Superior temporal gyrus (tissue), 1 donor: Measurements from ENCODE around the gene NKPD1.

Experiments
- DNase-seq: peaks from one replicate; pipeline ENCODE4 v3.0.0-alpha.2; 2016; ENCODE audit errors: extremely low spot score

Gene NKPD1

GRCh38 chr19:45140533-45140932 lies 20.2 kb downstream of the NKPD1 start:
- no peak for DNase-seq

- no peak for DNase-seq
Observed at GRCh38 chr19:45140144-45140503, 20.7 kb downstream of the NKPD1 start.

GRCh38 chr19:45139286-45140143 lies 21.3 kb downstream of the NKPD1 start:
- no peak for DNase-seq

- DNase-seq: no peak
Observed at GRCh38 chr19:45138303-45138751, 22.5 kb downstream of the NKPD1 start.

- peak; percentile 47 for DNase-seq
Observed at GRCh38 chr19:45137179-45137761, 23.5 kb downstream of the NKPD1 start.

GRCh38 chr19:45136507-45137178 lies 24.1 kb downstream of the NKPD1 start:
- no peak for DNase-seq

- no peak for DNase-seq
Observed at GRCh38 chr19:45135176-45135885, 25.5 kb downstream of the NKPD1 start.

- DNase-seq: no peak
Observed at GRCh38 chr19:45133661-45134060, 27.1 kb downstream of the NKPD1 start.

- peak; percentile 53 for DNase-seq
Observed at GRCh38 chr19:45130888-45131615, 29.7 kb downstream of the NKPD1 start.

- no peak for DNase-seq
Observed at GRCh38 chr19:45130236-45130635, 30.5 kb downstream of the NKPD1 start.

GRCh38 chr19:45128806-45129205 lies 32.0 kb downstream of the NKPD1 start:
- DNase-seq: no peak

GRCh38 chr19:45128146-45128545 lies 32.6 kb downstream of the NKPD1 start:
- DNase-seq: no peak

GRCh38 chr19:45126654-45127053 lies 34.1 kb downstream of the NKPD1 start:
- no peak for DNase-seq

GRCh38 chr19:45125975-45126493 lies 34.7 kb downstream of the NKPD1 start:
- DNase-seq: peak; percentile 57

- DNase-seq: no peak
Observed at GRCh38 chr19:45125360-45125759, 35.4 kb downstream of the NKPD1 start.

- DNase-seq: no peak
Observed at GRCh38 chr19:45124021-45124420, 36.8 kb downstream of the NKPD1 start.

- DNase-seq: no peak
Observed at GRCh38 chr19:45123440-45123850, 37.3 kb downstream of the NKPD1 start.

GRCh38 chr19:45122832-45123231 lies 38.0 kb downstream of the NKPD1 start:
- no peak for DNase-seq

GRCh38 chr19:45121827-45122345 lies 38.9 kb downstream of the NKPD1 start:
- DNase-seq: no peak

GRCh38 chr19:45119582-45119981 lies 41.2 kb downstream of the NKPD1 start:
- DNase-seq: no peak
